ENCODE measurements around the gene PIEZO2. TPM values are rescaled to one million over a fixed set of nuclear protein-coding genes. Genes with fewer than 3 reads are reported as not detected.

The PIEZO2 gene
- total and polyA plus RNA-seq, 11 donors: 0.04 to 4.9 (median 0.20) TPM; not detected in 2

- ATAC-seq (no peak), DNase-seq (no peak)
- Histone ChIP-seq H3K4me3 (no peak overlapping the region), H3K4me1 (no peaks in the 10 kb centered on the region), H3K27me3 (no peaks in the 10 kb centered on the region), H3K36me3 (no peaks in the 10 kb centered on the region), H3K27ac (no peak overlapping the region), H3K9me3 (no peaks in the 10 kb centered on the region)
- intact Hi-C loops (cut with DNase I): loop anchor here in 1 of 10 donors (10.0 kb wide), 1 partner anchor 55 kb away; no protein-coding TSS in a partner anchor
- WGBS, 4 donors: 74 to 90% (median 83%) methylated on average over 3 of the region's 3 CpGs
- TF ChIP-seq CTCF (IDR thresholded peaks at IDR 0.05): no peak
- no peak for TF ChIP-seq POLR2A (IDR thresholded peaks at IDR 0.05)
These were observed 469.7 kb downstream of the PIEZO2 start for GRCh38 chr18:10679557-10680270.

- Histone ChIP-seq H3K27ac (no peak overlapping the region), H3K4me1 (no peaks in the 10 kb centered on the region), H3K4me3 (no peak overlapping the region), H3K27me3 (no peaks in the 10 kb centered on the region), H3K36me3 (no peaks in the 10 kb centered on the region), H3K9me3 (no peaks in the 10 kb centered on the region)
- ATAC-seq (no peak), DNase-seq (no peak)
- TF ChIP-seq POLR2A (IDR thresholded peaks at IDR 0.05): no peak
- no peak for TF ChIP-seq CTCF (IDR thresholded peaks at IDR 0.05)
- intact Hi-C loops (cut with DNase I): loop anchor here in 1 of 10 donors (10.0 kb wide), 1 partner anchor 63 kb away; no protein-coding TSS in a partner anchor
- WGBS, 4 donors: 77 to 87% (median 80%) methylated on average over 4 of the region's 4 CpGs
These were observed 477.9 kb downstream of the PIEZO2 start for GRCh38 chr18:10671441-10671840.

- Histone ChIP-seq H3K4me1 (no peaks in the 10 kb centered on the region), H3K4me3 (no peak overlapping the region), H3K36me3 (no peaks in the 10 kb centered on the region), H3K27ac (no peak overlapping the region), H3K9me3 (no peaks in the 10 kb centered on the region), H3K27me3 (no peaks in the 10 kb centered on the region)
- TF ChIP-seq CTCF (IDR thresholded peaks at IDR 0.05) (no peak), POLR2A (IDR thresholded peaks at IDR 0.05) (no peak)
- DNase-seq: no peak
- 82 to 86% (median 83%) methylated on average over 5 of the region's 5 CpGs for WGBS, 4 donors
- no peak for ATAC-seq
- intact Hi-C loops (cut with DNase I): loop anchor here in 1 of 10 donors (10.0 kb wide), 1 partner anchor 64 kb away; no protein-coding TSS in a partner anchor
These were observed 478.5 kb downstream of the PIEZO2 start for GRCh38 chr18:10670856-10671255.

GRCh38 chr18:10669441-10670100 is 479.8 kb downstream of the PIEZO2 start:
- no peaks in the 10 kb centered on the region for H3K4me1 ChIP-seq
- ATAC-seq: no peak

More at GRCh38 chr18:10669441-10670100, 479.8 kb downstream of the PIEZO2 start:
- no peak overlapping the region for H3K4me3 ChIP-seq
- peaks cover 0 to 4% (median 0%) of the 10 kb centered on the region in 9 donors for H3K27me3 ChIP-seq
- no peak for TF ChIP-seq POLR2A (IDR thresholded peaks at IDR 0.05)
- no peak for TF ChIP-seq CTCF (IDR thresholded peaks at IDR 0.05)
- no peak for DNase-seq
- no peak overlapping the region for H3K27ac ChIP-seq
- intact Hi-C loops (cut with DNase I): loop anchor here in 1 of 10 donors (10.0 kb wide), 1 partner anchor 65 kb away; no protein-coding TSS in a partner anchor
- H3K9me3 ChIP-seq: no peaks in the 10 kb centered on the region
- no peaks in the 10 kb centered on the region for H3K36me3 ChIP-seq
- 74 to 80% (median 75%) methylated on average over 7 of the region's 7 CpGs for WGBS, 4 donors

All from heart left ventricle (tissue), 16 donors.